Lower leg skin (tissue), 3 donors: Measurements from ENCODE around the gene TRIM34.

ENCODE experiments used
- CTCF ChIP-seq, 3 donors: fragments of 450-650 bp; IDR thresholded peaks; one replicate each; pipeline ENCODE4 v1.5.1; 2016; ENCODE audit warnings: antibody characterized with exemption in 3 of 3, mild to moderate bottlenecking in 3 of 3, moderate library complexity in 2 of 3
- POLR2A ChIP-seq, 2 donors: fragments of 450-650 bp; IDR thresholded peaks; one replicate each; pipeline ENCODE4 v1.6.1; 2016 to 2017; ENCODE audit warnings: antibody characterized with exemption in 2 of 2, mild to moderate bottlenecking in 1 of 2, moderate library complexity in 1 of 2

GRCh38 chr11:5605849-5606248, 19.0 kb upstream of the TRIM34 start:
- no peak for TF ChIP-seq CTCF (IDR thresholded peaks at IDR 0.05)
- no peak for TF ChIP-seq POLR2A (IDR thresholded peaks at IDR 0.05)
